Measurements from ENCODE around the gene PSG3. TPM values are rescaled to one million over a fixed set of nuclear protein-coding genes. Genes with fewer than 3 reads are reported as not detected.
"Not testable (repeated sequence)": the region's sequence is repeated elsewhere in the genome, so short reads cannot be mapped to it uniquely, and the experiment has no call there.

The PSG3 gene
- total RNA-seq, 1 donor from 2014 or later, result not detected

DNA sequence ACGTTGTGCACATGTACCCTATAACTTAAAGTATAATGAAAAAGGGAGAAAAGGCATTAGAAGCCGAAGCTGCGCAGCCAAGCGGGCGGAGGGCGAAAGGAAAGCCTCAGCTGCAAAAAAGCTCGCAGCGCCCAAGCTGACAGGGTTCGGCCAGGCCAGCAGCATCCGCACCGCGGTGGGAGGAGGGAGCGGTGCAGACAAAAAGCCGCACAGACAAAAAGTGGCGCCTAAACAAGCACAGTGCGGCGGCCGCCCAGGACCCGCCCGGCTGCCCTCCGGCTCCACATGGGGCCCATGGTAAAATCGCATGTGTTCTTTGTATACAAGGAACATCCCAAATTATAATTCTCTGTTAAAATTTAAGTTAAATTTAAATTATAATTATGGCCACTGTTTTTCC lies 42.4 kb downstream of the PSG3 start:
- Histone ChIP-seq H3K27me3 (no peaks in the 10 kb centered on the region), H3K9me3 (no peaks in the 10 kb centered on the region), H3K4me3 (no peak overlapping the region), H3K4me1 (no peaks in the 10 kb centered on the region), H3K36me3 (no peaks in the 10 kb centered on the region), H3K27ac (no peak overlapping the region)
- TF ChIP-seq POLR2A (IDR thresholded peaks at IDR 0.05) (no peak), POLR2AphosphoS5 (IDR thresholded peaks at IDR 0.05; ENCODE audit: insufficient read depth in 1 of 2, low read depth in 1 of 2) (no peak)
- TF ChIP-seq, protein P1, sequence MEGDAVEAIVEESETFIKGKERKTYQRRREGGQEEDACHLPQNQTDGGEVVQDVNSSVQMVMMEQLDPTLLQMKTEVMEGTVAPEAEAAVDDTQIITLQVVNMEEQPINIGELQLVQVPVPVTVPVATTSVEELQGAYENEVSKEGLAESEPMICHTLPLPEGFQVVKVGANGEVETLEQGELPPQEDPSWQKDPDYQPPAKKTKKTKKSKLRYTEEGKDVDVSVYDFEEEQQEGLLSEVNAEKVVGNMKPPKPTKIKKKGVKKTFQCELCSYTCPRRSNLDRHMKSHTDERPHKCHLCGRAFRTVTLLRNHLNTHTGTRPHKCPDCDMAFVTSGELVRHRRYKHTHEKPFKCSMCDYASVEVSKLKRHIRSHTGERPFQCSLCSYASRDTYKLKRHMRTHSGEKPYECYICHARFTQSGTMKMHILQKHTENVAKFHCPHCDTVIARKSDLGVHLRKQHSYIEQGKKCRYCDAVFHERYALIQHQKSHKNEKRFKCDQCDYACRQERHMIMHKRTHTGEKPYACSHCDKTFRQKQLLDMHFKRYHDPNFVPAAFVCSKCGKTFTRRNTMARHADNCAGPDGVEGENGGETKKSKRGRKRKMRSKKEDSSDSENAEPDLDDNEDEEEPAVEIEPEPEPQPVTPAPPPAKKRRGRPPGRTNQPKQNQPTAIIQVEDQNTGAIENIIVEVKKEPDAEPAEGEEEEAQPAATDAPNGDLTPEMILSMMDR (IDR thresholded peaks at IDR 0.05), result no peak
- DNase-seq (ENCODE audit: extremely low spot score in 2 of 2), result no peak
- intact Hi-C loops (cut with DNase I), result no loop called here

DNA sequence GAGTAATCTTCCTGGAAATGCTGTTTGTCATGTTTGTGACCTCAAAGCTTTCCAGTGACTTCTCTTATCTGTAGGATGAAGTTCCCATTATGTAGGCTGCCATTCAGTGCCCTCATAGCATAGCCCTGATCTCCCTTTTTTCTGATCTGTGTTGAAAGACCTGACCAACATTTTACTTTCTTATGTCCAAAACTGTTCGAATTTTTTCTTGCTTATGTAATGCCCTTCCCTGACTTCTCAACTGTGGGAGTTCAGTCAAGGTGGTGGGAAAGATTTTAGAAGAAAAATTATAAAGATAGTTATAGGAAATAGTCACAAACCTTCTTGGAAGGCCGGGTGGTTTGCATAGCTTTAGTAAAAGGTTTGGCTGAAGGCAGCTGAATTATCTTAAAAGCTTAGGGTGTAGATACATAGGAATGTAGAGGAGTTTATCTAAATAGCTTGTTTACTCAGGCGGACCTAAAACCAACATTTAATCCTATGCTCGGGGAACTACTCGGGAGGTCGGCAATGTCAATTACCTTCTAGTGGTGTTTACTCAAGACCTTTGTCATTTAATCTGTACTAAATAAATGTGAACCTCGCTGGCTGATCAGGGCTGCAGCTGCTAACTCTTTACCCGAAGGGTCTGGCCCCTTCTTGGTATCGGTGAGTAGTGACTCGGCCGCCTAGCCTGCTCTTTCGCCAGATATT lies 44.3 kb downstream of the PSG3 start:
- no peaks in the 10 kb centered on the region for H3K9me3 ChIP-seq
- no peaks in the 10 kb centered on the region for H3K36me3 ChIP-seq
- TF ChIP-seq, protein P1 (IDR thresholded peaks at IDR 0.05), result no peak
- H3K27me3 ChIP-seq, result no peaks in the 10 kb centered on the region
- no peaks in the 10 kb centered on the region for H3K4me1 ChIP-seq
- no peak overlapping the region for H3K4me3 ChIP-seq
- intact Hi-C loops (cut with DNase I), result no loop called here
- DNase-seq (ENCODE audit: extremely low spot score in 2 of 2), result no peak
- no peak overlapping the region for H3K27ac ChIP-seq

DNA sequence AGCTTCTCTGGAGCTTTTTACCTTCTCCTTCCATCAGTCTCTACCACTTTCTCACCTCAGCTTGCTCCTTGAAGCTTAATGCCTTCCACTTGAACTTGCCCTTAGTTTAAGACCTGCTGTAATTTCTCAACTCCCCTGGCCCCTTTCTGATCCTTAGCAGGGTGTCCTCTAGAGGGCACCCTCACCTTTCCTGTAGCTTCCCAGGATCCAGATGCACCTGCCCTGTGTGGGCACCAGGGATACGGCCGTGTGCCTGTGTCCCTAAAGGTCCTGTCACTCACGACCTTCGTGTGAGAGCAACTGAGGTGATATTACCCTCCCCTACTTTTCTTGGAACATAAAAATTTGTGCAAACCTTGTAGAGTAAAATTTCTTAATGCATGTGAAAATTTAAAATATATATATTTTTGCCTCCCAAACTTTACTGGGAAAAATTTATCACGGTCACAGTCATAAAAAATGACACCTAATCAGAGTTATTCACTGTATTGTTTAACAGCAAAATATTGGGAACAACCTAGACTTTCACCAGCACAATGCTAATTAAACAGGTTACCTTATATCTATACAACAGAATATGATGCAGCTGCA lies 46.4 kb downstream of the PSG3 start:
- no peak overlapping the region for H3K27ac ChIP-seq
- intact Hi-C loops (cut with DNase I), result no loop called here
- no peaks in the 10 kb centered on the region for H3K9me3 ChIP-seq
- H3K4me1 ChIP-seq, result no peaks in the 10 kb centered on the region
- H3K27me3 ChIP-seq, result no peaks in the 10 kb centered on the region
- TF ChIP-seq POLR2AphosphoS5 (IDR thresholded peaks at IDR 0.05; ENCODE audit: insufficient read depth in 1 of 2, low read depth in 1 of 2) (no peak), POLR2A (IDR thresholded peaks at IDR 0.05) (no peak)
- TF ChIP-seq, protein P1 (IDR thresholded peaks at IDR 0.05), result no peak
- H3K36me3 ChIP-seq, result no peaks in the 10 kb centered on the region
- no peak for DNase-seq (ENCODE audit: extremely low spot score in 2 of 2)
- H3K4me3 ChIP-seq, result no peak overlapping the region

DNA sequence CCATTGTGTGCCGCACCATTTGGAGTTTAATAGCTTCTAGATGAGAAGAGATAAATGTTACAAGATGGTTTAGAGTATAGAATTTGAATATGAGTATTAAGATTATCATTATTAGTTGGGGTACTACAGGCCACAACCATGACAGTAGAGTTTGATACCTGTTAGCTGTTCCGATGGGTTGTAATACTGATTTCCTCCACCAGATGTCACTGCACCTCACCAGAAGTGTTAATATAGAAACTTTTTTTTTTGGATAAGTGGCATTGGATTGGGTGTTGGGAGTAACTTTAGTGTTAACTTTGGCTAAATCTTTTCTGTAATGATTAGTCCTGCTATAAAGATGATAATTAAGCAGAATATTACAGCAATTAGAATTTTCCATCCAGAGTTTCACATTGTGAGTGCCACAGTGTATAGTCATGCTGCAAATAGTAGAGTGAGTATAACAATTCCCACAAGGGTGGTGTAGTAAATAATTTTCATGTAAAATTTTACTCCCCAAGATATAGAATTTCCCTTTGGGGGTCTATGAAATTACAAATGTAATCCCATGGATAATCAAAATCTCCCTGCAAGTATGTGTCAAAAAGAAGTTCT lies 56.3 kb downstream of the PSG3 start:
- H3K36me3 ChIP-seq, result no peaks in the 10 kb centered on the region
- no peak for TF ChIP-seq POLR2A (IDR thresholded peaks at IDR 0.05)
- no peak for TF ChIP-seq POLR2AphosphoS5 (IDR thresholded peaks at IDR 0.05; ENCODE audit: insufficient read depth in 1 of 2, low read depth in 1 of 2)
- TF ChIP-seq, protein P1 (IDR thresholded peaks at IDR 0.05), result peak in 1 of 3 experiments; percentile 31
- no peak overlapping the region for H3K4me3 ChIP-seq
- intact Hi-C loops (cut with DNase I), result no loop called here
- no peaks in the 10 kb centered on the region for H3K4me1 ChIP-seq
- no peaks in the 10 kb centered on the region for H3K27me3 ChIP-seq
- no peak for DNase-seq (ENCODE audit: extremely low spot score in 2 of 2)
- peaks cover 12% of the 10 kb centered on the region for H3K9me3 ChIP-seq
- H3K27ac ChIP-seq, result no peak overlapping the region

DNA sequence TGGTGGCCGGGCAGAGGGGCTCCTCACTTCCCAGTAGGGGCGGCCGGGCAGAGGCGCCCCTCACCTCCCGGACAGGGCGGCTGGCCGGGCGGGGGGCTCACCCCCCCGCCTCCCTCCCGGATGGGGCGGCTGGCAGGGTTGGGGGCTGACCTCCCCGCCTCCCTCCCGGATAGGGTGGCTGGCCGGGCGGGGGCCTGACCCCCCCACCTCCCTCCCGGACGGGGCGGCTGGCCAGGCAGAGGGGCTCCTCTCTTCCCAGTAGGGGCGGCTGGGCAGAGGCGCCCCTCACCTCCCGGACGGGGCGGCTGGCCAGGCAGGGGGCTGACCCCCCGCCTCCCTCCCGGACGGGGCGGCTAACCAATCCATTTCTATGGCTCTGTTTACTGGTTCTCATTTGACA lies 64.0 kb downstream of the PSG3 start:
- H3K4me1 ChIP-seq; H3K9me3 ChIP-seq; intact Hi-C loops (cut with DNase I); H3K36me3 ChIP-seq; H3K27ac ChIP-seq; H3K4me3 ChIP-seq; DNase-seq (ENCODE audit: extremely low spot score in 2 of 2); H3K27me3 ChIP-seq: not testable (repeated sequence)

DNA sequence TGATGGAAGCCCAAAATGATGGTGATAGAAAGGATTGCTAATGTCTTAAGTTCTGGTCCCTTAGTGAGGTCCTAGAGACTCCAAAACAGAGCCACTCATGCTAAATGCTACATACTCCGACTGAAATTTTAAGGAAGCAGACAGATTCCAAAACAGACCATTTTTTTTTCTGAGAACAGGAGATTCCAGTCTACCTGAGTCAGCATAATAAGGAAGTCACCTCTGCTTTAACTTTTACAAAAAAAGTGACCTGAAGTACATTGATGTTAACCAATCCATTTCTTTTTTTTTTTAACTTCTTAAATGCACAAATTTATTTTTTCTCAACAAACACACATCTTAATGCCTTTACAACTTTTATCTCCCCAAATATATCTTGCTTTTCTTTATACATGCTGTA lies 65.7 kb downstream of the PSG3 start:
- H3K36me3 ChIP-seq; intact Hi-C loops (cut with DNase I); H3K9me3 ChIP-seq; H3K4me1 ChIP-seq; H3K27me3 ChIP-seq; DNase-seq (ENCODE audit: extremely low spot score in 2 of 2); H3K4me3 ChIP-seq; H3K27ac ChIP-seq: not testable (repeated sequence)
